IPS DF 4.7 (cell line): Measurements from ENCODE around the gene KRTAP12-1.
"Not testable (repeated sequence)": the region's sequence is repeated elsewhere in the genome, so short reads cannot be mapped to it uniquely, and the experiment has no call there.

Source experiments
- DNase-seq: peaks from one replicate; pipeline ENCODE4 v3.0.0-alpha.2; 2013; ENCODE audit warnings: low spot score; ENCODE audit errors: extremely low read depth

KRTAP12-1 gene

DNA sequence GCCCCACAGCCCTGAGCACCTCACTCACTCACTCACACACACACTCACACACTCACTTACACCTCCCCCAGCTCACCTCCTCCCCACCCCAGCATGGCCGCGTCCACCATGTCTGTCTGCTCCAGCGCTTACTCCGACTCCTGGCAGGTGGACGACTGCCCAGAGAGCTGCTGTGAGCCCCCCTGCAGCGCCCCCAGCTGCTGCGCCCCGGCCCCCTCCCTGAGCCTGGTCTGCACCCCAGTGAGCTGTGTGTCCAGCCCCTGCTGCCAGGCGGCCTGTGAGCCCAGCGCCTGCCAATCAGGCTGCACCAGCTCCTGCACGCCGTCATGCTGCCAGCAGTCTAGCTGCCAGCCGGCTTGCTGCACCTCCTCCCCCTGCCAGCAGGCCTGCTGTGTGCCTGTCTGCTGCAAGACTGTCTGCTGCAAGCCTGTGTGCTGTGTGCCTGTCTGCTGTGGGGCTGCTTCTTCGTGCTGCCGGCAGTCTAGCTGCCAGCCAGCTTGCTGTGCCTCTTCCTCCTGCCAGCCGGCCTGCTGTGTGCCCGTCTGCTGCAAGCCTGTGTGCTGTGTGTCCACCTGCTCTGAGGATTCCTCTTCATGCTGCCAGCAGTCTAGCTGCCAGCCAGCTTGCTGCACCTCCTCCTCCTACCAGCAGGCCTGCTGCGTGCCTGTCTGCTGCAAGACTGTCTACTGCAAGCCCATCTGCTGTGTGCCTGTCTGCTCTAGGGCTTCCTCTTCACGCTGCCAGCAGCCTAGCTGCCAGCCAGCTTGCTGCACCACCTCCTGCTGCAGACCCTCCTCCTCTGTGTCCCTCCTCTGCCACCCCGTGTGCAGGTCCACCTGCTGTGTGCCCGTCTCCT is 35.4 kb downstream of the KRTAP12-1 start, which contains the start of gene KRTAP10-11:
Gene KRTAP10-11 (plus strand): TSS at position 49 of the 856 bp plus-strand sequence. CDS start 45 bp downstream, at position 94.
- not testable (repeated sequence) for DNase-seq

GRCh38 chr21:44644878-44645277 is 37.1 kb downstream of the KRTAP12-1 start:
- DNase-seq = no peak

- no peak for DNase-seq
Measured at GRCh38 chr21:44643741-44644310, 38.1 kb downstream of the KRTAP12-1 start.

GRCh38 chr21:44640761-44641160 is 41.2 kb downstream of the KRTAP12-1 start:
- DNase-seq = no peak

- DNase-seq = no peak
Measured at GRCh38 chr21:44639331-44639655, 42.7 kb downstream of the KRTAP12-1 start.

GRCh38 chr21:44638506-44639330 is 43.2 kb downstream of the KRTAP12-1 start:
- DNase-seq = not testable (repeated sequence)

DNA sequence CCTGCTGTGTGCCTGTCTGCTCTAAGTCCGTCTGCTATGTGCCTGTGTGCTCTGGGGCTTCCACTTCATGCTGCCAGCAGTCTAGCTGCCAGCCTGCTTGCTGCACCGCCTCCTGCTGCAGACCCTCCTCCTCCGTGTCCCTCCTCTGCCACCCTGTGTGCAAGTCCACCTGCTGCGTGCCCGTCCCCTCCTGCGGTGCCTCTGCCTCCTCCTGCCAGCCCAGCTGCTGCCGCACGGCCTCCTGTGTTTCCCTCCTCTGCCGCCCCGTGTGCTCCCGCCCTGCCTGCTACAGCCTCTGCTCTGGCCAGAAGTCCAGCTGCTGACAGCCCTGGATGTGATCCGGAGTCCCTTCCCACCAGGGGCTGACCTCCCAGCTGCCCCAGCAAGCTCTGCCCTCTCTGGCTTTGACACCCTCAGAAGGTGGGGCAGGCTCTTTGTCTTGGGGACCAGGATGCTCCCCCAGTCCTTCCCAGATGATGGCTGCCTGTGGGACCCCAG is 44.1 kb downstream of the KRTAP12-1 start:
- DNase-seq = not testable (repeated sequence)

DNA sequence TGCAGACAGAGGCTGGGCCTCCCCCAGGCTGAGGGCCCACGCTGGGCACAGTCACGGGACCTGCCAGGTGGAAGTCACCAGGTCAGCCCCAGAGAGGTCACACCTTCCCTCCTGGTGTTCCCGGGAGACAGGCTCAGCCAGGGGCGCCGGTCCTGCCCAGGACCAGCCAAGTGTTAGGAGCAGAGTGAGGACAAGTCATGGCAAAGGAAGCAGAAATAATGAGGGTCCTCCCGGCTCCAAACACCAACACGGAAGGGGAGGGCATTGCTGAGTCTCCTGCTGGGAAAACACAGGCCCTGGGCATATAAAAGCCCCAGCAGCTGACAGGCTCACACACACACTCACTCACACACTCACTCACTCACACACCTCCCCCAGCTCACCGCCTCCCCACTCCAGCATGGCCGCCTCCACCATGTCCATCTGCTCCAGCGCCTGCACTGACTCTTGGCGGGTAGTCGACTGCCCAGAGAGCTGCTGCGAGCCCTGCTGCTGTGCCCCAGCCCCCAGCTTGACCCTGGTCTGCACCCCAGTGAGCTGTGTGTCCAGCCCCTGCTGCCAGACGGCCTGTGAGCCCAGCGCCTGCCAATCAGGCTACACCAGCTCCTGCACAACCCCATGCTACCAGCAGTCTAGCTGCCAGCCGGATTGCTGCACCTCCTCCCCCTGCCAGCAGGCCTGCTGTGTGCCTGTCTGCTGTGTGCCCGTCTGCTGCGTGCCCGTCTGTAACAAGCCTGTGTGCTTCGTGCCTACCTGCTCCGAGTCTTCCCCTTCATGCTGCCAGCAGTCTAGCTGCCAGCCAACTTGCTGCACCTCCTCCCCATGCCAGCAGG is 44.7 kb downstream of the KRTAP12-1 start, which contains the start of gene KRTAP10-10:
Gene KRTAP10-10 (plus strand): TSS at position 339 of the 833 bp plus-strand sequence. CDS start 62 bp downstream, at position 401.
- DNase-seq = no peak

DNA sequence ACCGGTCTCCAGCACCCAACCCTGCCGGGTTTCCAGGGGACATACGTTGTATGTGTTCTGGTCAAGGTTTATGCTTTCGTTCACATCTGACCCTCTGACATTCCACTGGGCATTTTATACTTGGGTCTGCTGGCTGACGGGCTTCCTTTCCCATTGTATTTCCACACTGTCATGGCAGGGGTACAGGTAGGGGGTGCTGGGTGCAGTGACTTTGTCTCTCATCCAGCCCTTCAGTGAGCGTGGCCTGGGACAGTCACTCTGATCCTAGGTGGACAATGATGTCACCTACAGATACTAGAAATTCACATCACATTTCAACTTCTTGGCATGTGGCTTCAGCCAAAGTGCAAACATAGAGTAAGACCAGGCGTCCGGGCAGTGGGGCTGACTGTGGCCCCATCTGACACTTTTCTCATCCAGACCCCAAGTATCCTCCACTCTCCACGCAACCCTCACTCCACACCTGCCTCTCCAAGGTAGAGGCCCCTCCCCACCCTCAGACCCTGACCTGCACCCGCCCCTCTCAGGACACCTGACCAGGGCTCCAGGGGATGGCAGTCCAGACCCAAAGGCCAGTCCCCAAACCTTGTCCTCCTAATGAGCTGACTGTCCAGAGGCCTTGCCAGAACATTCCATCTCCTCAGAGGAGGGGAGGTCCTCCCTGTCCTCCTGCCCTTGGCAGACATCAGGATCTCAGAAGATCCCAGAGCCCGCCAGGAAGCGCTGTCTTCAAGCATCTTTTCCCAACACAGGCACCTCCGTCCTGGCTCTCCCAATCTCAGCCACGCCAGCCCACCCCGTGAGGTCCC is 45.5 kb downstream of the KRTAP12-1 start:
- no peak for DNase-seq

DNA sequence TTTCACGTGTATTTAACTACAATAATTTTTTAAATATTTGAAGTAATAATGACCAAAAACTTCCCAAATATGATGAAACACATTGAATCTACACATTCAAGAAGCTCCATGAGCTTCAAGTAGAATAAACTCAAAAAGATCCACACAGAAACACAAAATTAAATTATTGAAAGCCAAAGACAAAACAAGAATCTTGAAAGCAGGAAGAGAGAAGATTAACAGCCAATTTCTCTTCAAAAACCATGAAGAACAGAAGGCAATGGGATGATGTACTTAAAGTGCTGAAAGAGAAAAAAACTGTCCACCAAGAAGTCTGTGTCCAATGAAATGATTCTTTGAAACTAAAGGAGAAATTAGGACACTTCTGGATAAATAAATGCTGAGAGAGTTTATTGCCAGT is 49.9 kb downstream of the KRTAP12-1 start:
- DNase-seq = no peak
